GM18499 (cell line): Measurements from ENCODE around the gene ADGRF5.

Source experiments
- ATAC-seq: cut with Tn5 transposase; IDR thresholded peaks from one replicate; pipeline ENCODE4 v1.9.1; 2021; ENCODE audit warnings: moderate number of reproducible peaks; ENCODE audit not compliant: insufficient read depth, unreplicated experiment

Gene ADGRF5

DNA sequence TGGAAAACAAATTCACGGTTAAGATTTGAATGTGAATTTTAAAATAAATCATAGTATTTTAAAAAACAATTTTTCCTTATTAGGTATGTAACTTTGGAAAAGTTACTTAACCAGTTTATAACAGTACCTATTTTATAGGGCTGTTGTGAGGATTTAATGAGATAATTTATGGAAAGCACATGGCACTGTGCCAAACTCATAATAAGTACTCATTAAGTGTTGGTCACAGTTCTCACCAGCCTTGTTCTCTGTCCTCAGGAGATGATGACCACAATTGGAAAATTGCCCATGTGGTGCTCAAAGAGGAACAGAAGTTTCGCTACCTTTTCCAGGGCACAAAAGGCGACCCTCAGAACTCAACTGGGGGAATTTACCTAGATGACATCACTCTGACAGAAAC is 88.9 kb downstream of the ADGRF5 start:
- no peak for ATAC-seq

DNA sequence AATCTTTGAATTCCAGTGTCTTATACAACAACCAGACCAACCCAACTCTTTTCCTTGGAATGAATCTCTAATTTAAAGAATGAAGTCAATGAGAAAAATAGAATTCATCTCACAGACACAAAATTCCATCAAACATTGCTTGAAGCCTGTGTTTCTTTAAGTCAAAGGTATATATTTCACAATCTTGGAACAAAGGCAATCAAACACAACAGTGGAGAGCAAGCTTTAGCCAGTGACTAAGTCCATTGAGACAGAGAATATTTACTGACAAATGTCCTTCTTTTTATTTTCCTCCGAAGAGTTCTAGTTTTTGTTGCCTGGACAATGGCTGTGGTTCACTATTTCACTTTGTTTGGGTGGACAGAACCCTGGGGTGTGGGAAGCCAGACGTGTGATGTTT is 92.8 kb downstream of the ADGRF5 start:
- no peak for ATAC-seq

- ATAC-seq: no peak
Measured at GRCh38 chr6:46821458-46821881, 100.3 kb downstream of the ADGRF5 start.

- ATAC-seq: no peak
Measured at GRCh38 chr6:46819561-46819960, 102.2 kb downstream of the ADGRF5 start.

DNA sequence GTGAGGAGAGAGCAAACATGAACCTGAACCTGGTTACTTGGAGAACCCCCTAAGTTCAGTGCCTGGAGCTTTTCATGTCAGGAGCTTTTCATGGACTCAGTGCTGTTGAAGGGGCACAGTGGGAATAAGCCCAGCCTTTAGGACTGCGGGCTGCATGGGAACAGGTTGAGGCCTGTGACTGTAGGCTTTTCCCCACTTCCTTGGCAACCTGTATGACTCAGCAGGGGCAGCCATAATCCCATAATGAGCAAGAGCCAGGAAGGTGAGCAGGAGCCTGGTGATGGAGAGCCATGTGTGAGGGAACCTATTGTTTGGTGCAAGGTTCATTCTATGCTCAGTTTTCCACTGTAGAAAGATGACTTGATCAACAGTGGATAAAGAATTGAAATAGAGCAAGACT is 105.1 kb downstream of the ADGRF5 start:
- no peak for ATAC-seq

GRCh38 chr6:46815130-46815529 is 106.6 kb downstream of the ADGRF5 start:
- no peak for ATAC-seq

GRCh38 chr6:46808806-46809205 is 112.9 kb downstream of the ADGRF5 start:
- no peak for ATAC-seq
